Epithelial cell of esophagus (primary cell): Measurements from ENCODE around the gene HOXC6.

ENCODE experiments used
- DNase-seq: peaks from one replicate; pipeline ENCODE4 v3.0.0; 2010; ENCODE audit warnings: low read depth
- H3K4me3 ChIP-seq: 2 replicates; pipeline ENCODE4 v1.5.1; 2011; ENCODE audit warnings: mild to moderate bottlenecking, low read length, control low read depth
- TF ChIP-seq, protein P1 (sequence below): IDR thresholded peaks from 2 replicates; pipeline ENCODE4 v1.5.1; 2011; ENCODE audit warnings: low read depth, mild to moderate bottlenecking, low read length, control low read depth, inconsistent platforms; ENCODE audit not compliant: insufficient read depth; ENCODE audit errors: missing control alignments

Gene HOXC6

DNA sequence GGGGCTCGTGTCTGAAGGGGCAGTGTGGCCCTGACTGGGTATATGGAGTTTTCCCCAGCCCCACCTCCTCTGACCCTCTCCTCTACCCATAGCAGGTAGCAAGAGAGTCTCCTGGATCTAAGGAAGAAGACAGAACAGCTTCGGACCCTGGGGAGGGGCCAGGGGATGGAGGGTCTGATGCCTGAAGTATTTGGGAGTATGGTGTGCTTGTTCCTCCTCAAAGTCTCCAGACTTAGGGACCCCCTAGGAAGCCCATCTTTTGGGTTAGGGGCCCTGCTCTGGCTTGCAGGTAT, 20.0 kb upstream of the HOXC6 start:
- DNase-seq: no peak
- no peak overlapping the region for H3K4me3 ChIP-seq
- TF ChIP-seq, protein P1, sequence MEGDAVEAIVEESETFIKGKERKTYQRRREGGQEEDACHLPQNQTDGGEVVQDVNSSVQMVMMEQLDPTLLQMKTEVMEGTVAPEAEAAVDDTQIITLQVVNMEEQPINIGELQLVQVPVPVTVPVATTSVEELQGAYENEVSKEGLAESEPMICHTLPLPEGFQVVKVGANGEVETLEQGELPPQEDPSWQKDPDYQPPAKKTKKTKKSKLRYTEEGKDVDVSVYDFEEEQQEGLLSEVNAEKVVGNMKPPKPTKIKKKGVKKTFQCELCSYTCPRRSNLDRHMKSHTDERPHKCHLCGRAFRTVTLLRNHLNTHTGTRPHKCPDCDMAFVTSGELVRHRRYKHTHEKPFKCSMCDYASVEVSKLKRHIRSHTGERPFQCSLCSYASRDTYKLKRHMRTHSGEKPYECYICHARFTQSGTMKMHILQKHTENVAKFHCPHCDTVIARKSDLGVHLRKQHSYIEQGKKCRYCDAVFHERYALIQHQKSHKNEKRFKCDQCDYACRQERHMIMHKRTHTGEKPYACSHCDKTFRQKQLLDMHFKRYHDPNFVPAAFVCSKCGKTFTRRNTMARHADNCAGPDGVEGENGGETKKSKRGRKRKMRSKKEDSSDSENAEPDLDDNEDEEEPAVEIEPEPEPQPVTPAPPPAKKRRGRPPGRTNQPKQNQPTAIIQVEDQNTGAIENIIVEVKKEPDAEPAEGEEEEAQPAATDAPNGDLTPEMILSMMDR: no peak

DNA sequence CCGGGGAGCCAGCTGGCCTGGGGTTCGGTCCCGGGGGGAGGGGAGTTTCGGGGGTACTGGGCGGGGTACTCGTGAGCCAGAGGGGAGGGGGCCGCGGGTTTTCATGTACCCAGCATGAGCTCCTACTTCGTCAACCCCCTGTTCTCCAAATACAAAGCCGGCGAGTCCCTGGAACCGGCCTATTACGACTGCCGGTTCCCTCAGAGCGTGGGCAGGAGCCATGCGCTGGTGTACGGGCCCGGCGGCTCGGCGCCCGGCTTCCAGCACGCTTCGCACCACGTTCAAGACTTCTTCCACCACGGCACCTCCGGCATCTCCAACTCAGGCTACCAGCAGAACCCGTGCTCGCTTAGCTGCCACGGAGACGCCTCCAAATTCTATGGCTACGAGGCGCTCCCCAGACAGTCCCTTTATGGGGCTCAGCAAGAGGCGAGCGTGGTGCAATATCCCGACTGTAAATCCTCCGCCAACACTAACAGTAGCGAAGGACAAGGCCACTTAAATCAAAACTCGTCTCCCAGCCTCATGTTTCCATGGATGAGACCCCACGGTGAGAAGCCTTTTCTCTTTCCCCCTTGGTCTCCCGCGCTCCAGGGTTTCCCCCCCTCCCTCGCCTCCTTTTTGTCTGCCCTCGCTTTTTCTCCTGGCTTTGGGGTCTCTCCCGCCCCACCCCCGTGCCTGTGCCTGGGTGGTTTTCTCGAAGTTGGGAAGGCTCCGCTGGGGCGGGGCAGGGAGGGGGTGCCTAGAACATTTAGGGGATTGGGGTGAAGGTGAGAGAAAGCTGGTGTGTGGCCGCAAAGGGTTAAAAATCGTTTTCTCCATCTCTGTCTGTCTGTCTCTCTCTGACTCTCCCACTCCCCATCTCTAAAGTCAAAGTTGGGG, 18.8 kb upstream of the HOXC6 start:
- TF ChIP-seq, protein P1: no peak

DNA sequence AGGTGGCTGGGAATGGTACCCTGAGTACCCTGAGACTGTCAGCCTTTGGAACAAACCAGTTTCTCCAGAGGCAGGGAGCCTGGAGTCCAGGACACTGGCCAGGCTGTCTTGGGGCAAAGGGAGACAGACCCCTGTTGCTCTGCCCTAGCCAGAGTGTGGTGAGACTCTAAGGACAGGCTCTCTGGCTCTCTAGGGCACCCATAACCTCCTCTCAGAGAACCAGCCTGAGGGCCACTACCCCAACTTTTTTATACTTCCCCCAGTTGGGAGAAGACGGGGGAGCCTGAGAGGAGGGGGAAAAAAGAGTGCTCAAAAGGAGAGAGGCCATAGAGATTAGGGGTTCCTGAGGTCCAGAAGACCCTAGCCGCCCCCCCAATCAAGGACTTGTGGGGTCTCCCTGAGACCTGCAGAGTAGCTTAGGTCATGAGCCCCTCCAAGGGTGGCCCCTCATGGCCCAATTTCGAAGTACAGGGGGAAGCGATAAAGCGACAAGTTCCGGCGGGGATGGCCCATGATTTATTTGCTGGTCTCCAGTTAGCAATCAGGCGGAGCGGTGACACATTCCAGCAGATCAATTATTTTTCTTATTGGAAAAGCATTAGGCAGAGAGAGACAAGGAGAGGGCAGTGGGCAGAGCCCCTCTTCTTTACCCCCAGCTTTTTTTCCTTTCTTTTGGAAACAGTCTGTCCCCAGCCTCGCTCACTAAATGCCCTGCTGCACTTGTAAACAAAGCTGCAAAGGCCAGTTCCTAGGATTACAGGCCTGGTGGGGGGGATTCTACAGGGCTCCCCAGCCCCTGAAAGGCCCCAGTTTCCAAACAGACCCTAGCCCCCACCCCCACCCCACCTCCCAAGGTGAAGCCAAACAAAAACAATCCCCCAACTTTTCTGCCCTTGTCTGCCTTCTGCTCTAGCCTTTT, 17.9 kb upstream of the HOXC6 start:
- no peak overlapping the region for H3K4me3 ChIP-seq

More for the DNA sequence above, 18.8 kb upstream of the HOXC6 start:
- no peak overlapping the region for H3K4me3 ChIP-seq
- peak; percentile 39 for DNase-seq

DNA sequence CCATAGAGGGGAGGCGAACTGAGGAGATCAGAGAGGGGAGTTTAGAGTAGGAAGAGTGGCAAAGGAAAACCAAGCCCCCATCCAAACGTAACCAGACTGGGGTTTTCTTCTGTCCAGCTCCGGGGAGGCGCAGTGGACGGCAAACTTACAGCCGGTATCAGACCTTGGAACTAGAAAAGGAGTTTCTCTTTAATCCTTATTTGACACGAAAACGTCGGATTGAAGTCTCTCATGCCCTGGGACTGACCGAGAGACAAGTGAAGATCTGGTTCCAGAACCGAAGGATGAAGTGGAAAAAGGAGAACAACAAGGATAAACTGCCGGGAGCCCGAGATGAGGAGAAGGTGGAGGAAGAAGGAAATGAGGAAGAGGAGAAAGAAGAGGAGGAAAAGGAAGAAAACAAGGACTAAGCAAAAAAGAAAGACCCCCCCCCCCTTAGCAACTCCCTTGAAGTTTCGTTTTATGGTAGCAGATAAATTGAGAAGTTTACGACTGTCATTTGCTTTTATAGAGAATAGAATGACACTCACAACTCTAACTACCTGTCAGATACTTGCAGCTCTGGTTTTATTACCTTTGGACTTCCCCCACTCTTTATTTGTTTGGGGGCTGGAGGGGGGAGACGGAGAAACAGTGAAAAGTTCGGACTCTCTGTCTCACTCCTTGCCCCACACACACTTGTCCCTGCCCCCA, 17.1 kb upstream of the HOXC6 start:
- H3K4me3 ChIP-seq: no peak overlapping the region
- TF ChIP-seq, protein P1: no peak
- no peak for DNase-seq

More for the DNA sequence above, 17.9 kb upstream of the HOXC6 start:
- no peak for DNase-seq
- TF ChIP-seq, protein P1: no peak

DNA sequence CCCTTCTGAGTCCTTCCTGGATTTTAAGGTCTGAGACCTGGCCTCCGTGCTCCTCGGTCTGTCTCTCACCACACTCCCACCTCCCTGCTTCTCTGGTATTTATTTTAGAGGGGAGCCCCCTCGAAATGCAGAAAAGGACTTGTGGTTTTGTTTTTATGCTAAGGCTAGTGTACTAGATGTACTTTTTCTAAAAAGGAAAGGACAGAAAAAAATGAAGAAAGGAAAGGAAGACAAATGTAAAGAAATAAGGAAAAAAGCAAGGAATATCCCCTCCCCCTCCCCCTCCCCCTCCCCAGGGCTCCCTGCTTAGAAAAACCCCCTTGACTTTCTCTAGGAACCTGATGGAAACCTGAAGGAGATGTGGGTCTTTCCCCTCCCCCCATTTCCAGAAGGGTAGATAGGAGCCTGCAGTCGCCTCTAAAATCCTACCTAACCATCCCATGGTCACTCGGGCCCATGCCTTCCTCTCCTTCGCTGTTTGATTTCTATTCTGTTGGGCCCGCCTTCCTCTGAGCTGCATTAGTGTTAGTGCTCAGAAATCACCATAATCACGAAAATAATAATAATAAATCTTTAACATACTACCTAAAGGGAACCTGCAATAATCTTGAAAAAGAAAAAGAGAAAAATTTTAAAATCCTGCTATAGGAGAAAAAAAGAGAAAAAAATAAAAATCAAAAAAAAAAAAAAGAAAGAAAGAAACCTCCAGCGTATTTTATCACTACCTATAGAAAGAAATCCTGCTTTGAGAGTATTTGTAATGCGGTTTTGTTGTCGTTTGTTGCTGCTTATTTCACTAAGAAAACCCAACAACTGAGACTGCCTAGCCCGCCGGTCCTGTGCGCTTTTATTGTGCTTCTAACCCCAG, 16.3 kb upstream of the HOXC6 start:
- TF ChIP-seq, protein P1: no peak
- H3K4me3 ChIP-seq: no peak overlapping the region
- no peak for DNase-seq

DNA sequence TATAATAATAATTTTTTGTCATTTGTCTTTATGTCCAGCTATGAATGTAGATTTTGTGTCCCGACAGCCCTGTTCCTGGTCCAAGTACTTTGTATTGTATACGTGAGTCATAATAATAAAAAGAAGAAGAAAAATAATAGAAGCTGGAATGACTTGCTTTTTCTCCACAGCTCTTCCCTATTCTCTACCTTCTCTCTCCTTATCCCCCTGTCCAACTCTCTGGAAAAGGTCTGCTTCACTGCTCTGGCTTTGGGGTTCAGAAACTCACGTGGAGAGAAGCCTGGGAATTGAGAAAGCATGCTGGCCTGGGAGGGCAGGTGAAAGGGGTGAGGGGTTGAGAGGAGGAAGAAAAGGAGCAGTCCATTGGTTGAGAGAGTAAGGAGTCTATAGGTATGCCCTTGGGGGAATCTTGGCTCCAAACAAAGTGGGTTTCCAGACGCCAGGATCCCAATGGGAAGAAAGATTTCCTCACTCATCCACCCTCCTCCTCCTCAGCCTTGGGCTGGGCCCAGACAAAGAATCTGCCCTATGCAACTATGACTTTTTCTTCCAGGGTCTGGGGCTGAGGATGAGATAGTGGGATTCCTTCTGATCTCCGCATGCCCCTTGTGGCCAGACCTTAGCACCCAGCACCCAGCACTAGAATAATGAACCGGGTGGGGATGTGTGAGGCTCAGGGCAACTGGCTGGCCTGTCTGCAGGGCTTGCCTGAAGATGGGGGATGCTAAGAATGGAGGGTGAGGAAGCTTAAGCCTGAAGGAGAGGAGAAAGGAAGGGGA, 15.4 kb upstream of the HOXC6 start:
- H3K4me3 ChIP-seq: no peak overlapping the region
- no peak for DNase-seq
- TF ChIP-seq, protein P1: no peak
